NCI-H1930 (cell line): ENCODE results near the gene ZFHX3.

Experiments used
- DNase-seq, 2 experiments: peaks; one replicate each; lab custom pipeline; 2025; lab: John Stamatoyannopoulos, UW

ZFHX3 gene

GRCh38 chr16:72875291-72876031 is 172.5 kb downstream of the ZFHX3 start:
- DNase-seq, result no peak

- no peak for DNase-seq
Observed at GRCh38 chr16:72873853-72874252, 174.1 kb downstream of the ZFHX3 start.

GRCh38 chr16:72873044-72873443 is 174.9 kb downstream of the ZFHX3 start:
- DNase-seq, result no peak

- no peak for DNase-seq
Observed at GRCh38 chr16:72865835-72866234, 182.1 kb downstream of the ZFHX3 start.

- no peak for DNase-seq
Observed at GRCh38 chr16:72865258-72865657, 182.7 kb downstream of the ZFHX3 start.

- DNase-seq, result no peak
Observed at GRCh38 chr16:72864130-72864833, 183.6 kb downstream of the ZFHX3 start.

- no peak for DNase-seq
Observed at GRCh38 chr16:72862090-72862489, 185.8 kb downstream of the ZFHX3 start.

- no peak for DNase-seq
Observed at GRCh38 chr16:72860726-72861562, 187.0 kb downstream of the ZFHX3 start.

- DNase-seq, result no peak
Observed at GRCh38 chr16:72859581-72859980, 188.3 kb downstream of the ZFHX3 start.

- DNase-seq, result no peak
Observed at GRCh38 chr16:72858665-72859493, 189.0 kb downstream of the ZFHX3 start.

GRCh38 chr16:72857834-72858664 is 189.9 kb downstream of the ZFHX3 start:
- DNase-seq, result no peak

- no peak for DNase-seq
Observed at GRCh38 chr16:72856797-72857196, 191.1 kb downstream of the ZFHX3 start.

- DNase-seq, result no peak
Observed at GRCh38 chr16:72854267-72854959, 193.5 kb downstream of the ZFHX3 start.

- DNase-seq, result no peak
Observed at GRCh38 chr16:72853575-72854266, 194.2 kb downstream of the ZFHX3 start.

GRCh38 chr16:72852421-72852820 is 195.5 kb downstream of the ZFHX3 start:
- no peak for DNase-seq

- no peak for DNase-seq
Observed at GRCh38 chr16:72850853-72851252, 197.1 kb downstream of the ZFHX3 start.

GRCh38 chr16:72850021-72850420 is 197.9 kb downstream of the ZFHX3 start:
- DNase-seq, result no peak

GRCh38 chr16:72848759-72849664 is 198.9 kb downstream of the ZFHX3 start:
- peak in 1 of 2 experiments; percentile 6 for DNase-seq

GRCh38 chr16:72848028-72848400 is 199.9 kb downstream of the ZFHX3 start:
- no peak for DNase-seq
